BJ (cell line): ENCODE data around the gene UGT1A3. TPM values are rescaled to one million over a fixed set of nuclear protein-coding genes. Genes with fewer than 3 reads are reported as not detected.

Experiments
- CTCF ChIA-PET: fragments of 350-600 bp; formaldehyde crosslinking; extraction: SDS; loops from one replicate; lab custom pipeline; 2021; ENCODE audit warnings: antibody characterized with exemption, inconsistent platforms; lab: Yijun Ruan, JAX
- POLR2A ChIA-PET: fragments of 300-600 bp; sonication (Branson Sonifier 250); formaldehyde crosslinking; extraction: SDS; loops from one replicate; lab custom pipeline; 2021; ENCODE audit warnings: antibody characterized with exemption; lab: Charles Lee
- DNase-seq: peaks from one replicate; pipeline ENCODE4 v3.0.0-alpha.2; 2011; ENCODE audit warnings: low read depth
- H3K27me3 ChIP-seq: 2 replicates; pipeline ENCODE4 v1.6.0; 2011; ENCODE audit warnings: low read length; ENCODE audit not compliant: control insufficient read depth, insufficient read depth
- H3K36me3 ChIP-seq: 2 replicates; pipeline ENCODE4 v1.5.1; 2011; ENCODE audit warnings: low read length; ENCODE audit not compliant: control insufficient read depth, insufficient read depth
- H3K4me3 ChIP-seq: 2 replicates; pipeline ENCODE4 v1.5.1; 2011; ENCODE audit warnings: low read depth, mild to moderate bottlenecking, control low read depth, low read length
- CTCF ChIP-seq: IDR thresholded peaks from 2 replicates; pipeline ENCODE4 v1.5.1; 2011; ENCODE audit warnings: low read depth, mild to moderate bottlenecking, control low read depth, inconsistent platforms, low read length, moderate library complexity; ENCODE audit not compliant: insufficient read depth
- polyA plus RNA-seq: library from polyadenylated mRNA; depleted of rRNA; stranded (reverse); fragments of >200 nt; gene quantifications from 2 replicates; pipeline ENCODE4 v1.2.3, GENCODE V29; 2011

UGT1A3 gene
- polyA plus RNA-seq, 1 experiment = not detected

GRCh38 chr2:233761040-233761769, 32.4 kb downstream of the UGT1A3 start:
- H3K4me3 ChIP-seq = no peak overlapping the region
- H3K27me3 ChIP-seq = no peaks in the 10 kb centered on the region; the same call in 1 of the 2 replicates
- CTCF ChIA-PET = interaction anchor here (0.6 kb wide), 1 partner anchor 15 kb away, joined by 3 read pairs; no protein-coding TSS in a partner anchor
- H3K36me3 ChIP-seq = no peaks in the 10 kb centered on the region
- no peak for TF ChIP-seq CTCF
- no peak for DNase-seq
- POLR2A ChIA-PET = no interaction called here

- no peak for TF ChIP-seq CTCF
- no peak overlapping the region for H3K4me3 ChIP-seq
- no peaks in the 10 kb centered on the region for H3K27me3 ChIP-seq
- ChIA-PET POLR2A (interaction anchor here (0.6 kb wide), 1 partner anchor 1697 kb away, joined by 4 read pairs; no protein-coding TSS in a partner anchor), CTCF (interaction anchor here (0.6 kb wide), 1 partner anchor 212 kb away, joined by 3 read pairs; no protein-coding TSS in a partner anchor)
- no peaks in the 10 kb centered on the region for H3K36me3 ChIP-seq
- peak; percentile 55 for DNase-seq
Observed at GRCh38 chr2:233764264-233764663, 35.4 kb downstream of the UGT1A3 start.

GRCh38 chr2:233764761-233765160, 35.9 kb downstream of the UGT1A3 start:
- H3K36me3 ChIP-seq = no peaks in the 10 kb centered on the region
- POLR2A ChIA-PET = interaction anchor here (0.6 kb wide), 1 partner anchor 1698 kb away, joined by 4 read pairs; no protein-coding TSS in a partner anchor
- no peak overlapping the region for H3K4me3 ChIP-seq
- no peaks in the 10 kb centered on the region for H3K27me3 ChIP-seq
- TF ChIP-seq CTCF = no peak
- CTCF ChIA-PET = interaction anchor here (0.6 kb wide), 1 partner anchor 211 kb away, joined by 3 read pairs; no protein-coding TSS in a partner anchor
- no peak for DNase-seq

- ChIA-PET CTCF (interaction anchor here (0.8 kb wide), 1 partner anchor 53 kb away, joined by 3 read pairs; no protein-coding TSS in a partner anchor), POLR2A (no interaction called here)
- DNase-seq = no peak
- Histone ChIP-seq H3K4me3 (no peak overlapping the region), H3K36me3 (no peaks in the 10 kb centered on the region), H3K27me3 (no peaks in the 10 kb centered on the region)
- no peak for TF ChIP-seq CTCF
Observed at GRCh38 chr2:233766416-233766815, 37.6 kb downstream of the UGT1A3 start.

GRCh38 chr2:233768076-233768475, 39.2 kb downstream of the UGT1A3 start:
- H3K27me3 ChIP-seq = no peaks in the 10 kb centered on the region

More at GRCh38 chr2:233768076-233768475, 39.2 kb downstream of the UGT1A3 start:
- ChIA-PET CTCF (no interaction called here), POLR2A (no interaction called here)
- Histone ChIP-seq H3K36me3 (no peaks in the 10 kb centered on the region), H3K4me3 (no peak overlapping the region)
- no peak for DNase-seq
- no peak for TF ChIP-seq CTCF
